ENCODE measurements around the gene CES2. TPM values are rescaled to one million over a fixed set of nuclear protein-coding genes. Genes with fewer than 3 reads are reported as not detected.
A peak's percentile ranks its signal among the peaks of the same experiment; 100 is the strongest.

The CES2 gene
- total and polyA plus RNA-seq, 9 of the 15 experiments (the other 6 are each of a cell fraction or from before 2014, with no cell fraction given) = 2.2 to 37.9 (median 24.4) TPM

GRCh38 chr16:66899945-66900710 lies 35.2 kb upstream of the CES2 start (continued):
- TF ChIP-seq, protein P1, sequence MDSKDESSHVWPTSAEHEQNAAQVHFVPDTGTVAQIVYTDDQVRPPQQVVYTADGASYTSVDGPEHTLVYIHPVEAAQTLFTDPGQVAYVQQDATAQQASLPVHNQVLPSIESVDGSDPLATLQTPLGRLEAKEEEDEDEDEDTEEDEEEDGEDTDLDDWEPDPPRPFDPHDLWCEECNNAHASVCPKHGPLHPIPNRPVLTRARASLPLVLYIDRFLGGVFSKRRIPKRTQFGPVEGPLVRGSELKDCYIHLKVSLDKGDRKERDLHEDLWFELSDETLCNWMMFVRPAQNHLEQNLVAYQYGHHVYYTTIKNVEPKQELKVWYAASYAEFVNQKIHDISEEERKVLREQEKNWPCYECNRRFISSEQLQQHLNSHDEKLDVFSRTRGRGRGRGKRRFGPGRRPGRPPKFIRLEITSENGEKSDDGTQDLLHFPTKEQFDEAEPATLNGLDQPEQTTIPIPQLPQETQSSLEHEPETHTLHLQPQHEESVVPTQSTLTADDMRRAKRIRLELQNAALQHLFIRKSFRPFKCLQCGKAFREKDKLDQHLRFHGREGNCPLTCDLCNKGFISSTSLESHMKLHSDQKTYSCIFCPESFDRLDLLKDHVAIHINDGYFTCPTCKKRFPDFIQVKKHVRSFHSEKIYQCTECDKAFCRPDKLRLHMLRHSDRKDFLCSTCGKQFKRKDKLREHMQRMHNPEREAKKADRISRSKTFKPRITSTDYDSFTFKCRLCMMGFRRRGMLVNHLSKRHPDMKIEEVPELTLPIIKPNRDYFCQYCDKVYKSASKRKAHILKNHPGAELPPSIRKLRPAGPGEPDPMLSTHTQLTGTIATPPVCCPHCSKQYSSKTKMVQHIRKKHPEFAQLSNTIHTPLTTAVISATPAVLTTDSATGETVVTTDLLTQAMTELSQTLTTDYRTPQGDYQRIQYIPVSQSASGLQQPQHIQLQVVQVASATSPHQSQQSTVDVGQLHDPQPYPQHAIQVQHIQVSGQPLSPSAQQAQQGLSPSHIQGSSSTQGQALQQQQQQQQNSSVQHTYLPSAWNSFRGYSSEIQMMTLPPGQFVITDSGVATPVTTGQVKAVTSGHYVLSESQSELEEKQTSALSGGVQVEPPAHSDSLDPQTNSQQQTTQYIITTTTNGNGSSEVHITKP (IDR thresholded peaks at IDR 0.05; ENCODE audit: partially characterized antibody) = peak; percentile 86
- TF ChIP-seq GABPB1 (CRISPR knock-in tag; IDR thresholded peaks at IDR 0.05) = 0 out of 2 replicates have a peak, but pooled peaks have one; percentile 11
- peak; percentile 52 for TF ChIP-seq CHD2 (IDR thresholded peaks at IDR 0.05; ENCODE audit: low read depth, low read length)
- no peak for TF ChIP-seq ASH1L (IDR thresholded peaks at IDR 0.05; ENCODE audit: borderline replicate concordance, low read depth, partially characterized antibody)
- no peak for TF ChIP-seq ZNF277 (CRISPR knock-in tag; IDR thresholded peaks at IDR 0.05; ENCODE audit: borderline replicate concordance)
- TF ChIP-seq ATF3 (IDR thresholded peaks at IDR 0.05) = peak; percentile 99
- TF ChIP-seq ATF3 (CRISPR knock-in tag; conservative IDR thresholded peaks at IDR 0.05) = peak; percentile 99
- TF ChIP-seq ETV6 (IDR thresholded peaks at IDR 0.05; ENCODE audit: borderline replicate concordance in 1 of 2, low read depth in 2 of 2, low read length in 1 of 2) = no peak
- no peak for TF ChIP-seq ETV6 (CRISPR knock-in tag; IDR thresholded peaks at IDR 0.05; ENCODE audit: borderline replicate concordance)
- TF ChIP-seq PCBP2 (IDR thresholded peaks at IDR 0.05; ENCODE audit: low read depth, low read length, poor library complexity, severe bottlenecking) = no peak
- TF ChIP-seq CREM (IDR thresholded peaks at IDR 0.05; ENCODE audit: low read depth) = peak; percentile 52
- TF ChIP-seq POLR2B (IDR thresholded peaks at IDR 0.05; ENCODE audit: low read depth, partially characterized antibody) = peak; percentile 60
- no peak for TF ChIP-seq TGIF2 (CRISPR knock-in tag; IDR thresholded peaks at IDR 0.05)
- TF ChIP-seq TFE3 (CRISPR knock-in tag; IDR thresholded peaks at IDR 0.05) = peak; percentile 88
- 0 out of 4 replicates have a peak, but pooled peaks of 1 of the 2 experiments have one; percentile 10 for TF ChIP-seq NRF1 (conservative IDR thresholded peaks at IDR 0.05 in 1 of 2, IDR thresholded peaks at IDR 0.05 in 1 of 2)
- TF ChIP-seq, protein P2, sequence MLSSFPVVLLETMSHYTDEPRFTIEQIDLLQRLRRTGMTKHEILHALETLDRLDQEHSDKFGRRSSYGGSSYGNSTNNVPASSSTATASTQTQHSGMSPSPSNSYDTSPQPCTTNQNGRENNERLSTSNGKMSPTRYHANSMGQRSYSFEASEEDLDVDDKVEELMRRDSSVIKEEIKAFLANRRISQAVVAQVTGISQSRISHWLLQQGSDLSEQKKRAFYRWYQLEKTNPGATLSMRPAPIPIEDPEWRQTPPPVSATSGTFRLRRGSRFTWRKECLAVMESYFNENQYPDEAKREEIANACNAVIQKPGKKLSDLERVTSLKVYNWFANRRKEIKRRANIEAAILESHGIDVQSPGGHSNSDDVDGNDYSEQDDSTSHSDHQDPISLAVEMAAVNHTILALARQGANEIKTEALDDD (IDR thresholded peaks at IDR 0.05) = peak; percentile 99
